ENCODE measurements around the gene CNGB1.

DNA sequence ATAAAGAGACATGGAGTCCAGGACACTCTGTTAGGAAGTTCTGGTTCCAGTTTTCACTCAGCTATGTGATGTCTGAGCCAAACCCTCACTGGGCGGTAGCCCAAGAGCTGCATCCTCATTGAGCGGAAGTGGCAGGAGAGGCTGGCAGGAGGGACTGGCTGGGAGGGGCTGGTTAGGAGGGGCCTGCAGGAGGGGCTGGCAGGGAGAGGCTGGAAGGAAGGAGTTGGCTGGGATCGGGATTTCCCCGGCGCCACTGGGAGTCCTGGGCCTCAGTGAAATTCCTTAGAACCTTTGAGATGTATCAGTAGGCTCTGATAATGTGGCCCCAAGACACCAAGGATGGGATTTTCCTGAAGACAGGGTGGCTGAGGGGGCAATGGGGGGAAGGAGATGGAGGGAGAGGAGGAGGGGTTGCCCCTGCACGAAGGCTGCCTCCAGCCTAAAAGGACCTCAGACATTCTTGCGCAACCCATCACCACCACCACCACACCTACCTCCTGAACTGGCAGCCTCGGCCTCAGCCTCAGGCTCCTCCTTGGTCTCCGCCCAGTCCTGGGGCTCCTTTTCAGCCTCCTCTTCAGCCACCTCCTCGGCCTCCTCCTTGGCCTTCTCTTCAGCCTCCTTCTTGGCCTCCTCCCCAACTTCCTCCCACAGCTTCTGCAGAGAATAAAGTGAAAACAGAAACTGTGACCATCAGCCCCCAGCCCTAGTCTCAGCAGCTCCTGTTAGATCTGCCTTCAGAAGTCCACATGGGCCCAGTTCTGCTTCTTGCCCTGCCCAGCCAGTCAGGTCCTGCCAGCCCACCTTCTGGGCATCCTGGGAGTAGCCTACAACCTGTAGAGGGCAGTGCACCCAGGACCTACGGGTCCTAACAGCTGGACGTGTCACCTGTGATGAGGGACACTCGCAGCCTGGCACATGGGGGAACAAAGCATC lies 31.7 kb downstream of the CNGB1 start:
- TF ChIP-seq POLR2A (IDR thresholded peaks at IDR 0.05): no peak
- TF ChIP-seq, protein P1, sequence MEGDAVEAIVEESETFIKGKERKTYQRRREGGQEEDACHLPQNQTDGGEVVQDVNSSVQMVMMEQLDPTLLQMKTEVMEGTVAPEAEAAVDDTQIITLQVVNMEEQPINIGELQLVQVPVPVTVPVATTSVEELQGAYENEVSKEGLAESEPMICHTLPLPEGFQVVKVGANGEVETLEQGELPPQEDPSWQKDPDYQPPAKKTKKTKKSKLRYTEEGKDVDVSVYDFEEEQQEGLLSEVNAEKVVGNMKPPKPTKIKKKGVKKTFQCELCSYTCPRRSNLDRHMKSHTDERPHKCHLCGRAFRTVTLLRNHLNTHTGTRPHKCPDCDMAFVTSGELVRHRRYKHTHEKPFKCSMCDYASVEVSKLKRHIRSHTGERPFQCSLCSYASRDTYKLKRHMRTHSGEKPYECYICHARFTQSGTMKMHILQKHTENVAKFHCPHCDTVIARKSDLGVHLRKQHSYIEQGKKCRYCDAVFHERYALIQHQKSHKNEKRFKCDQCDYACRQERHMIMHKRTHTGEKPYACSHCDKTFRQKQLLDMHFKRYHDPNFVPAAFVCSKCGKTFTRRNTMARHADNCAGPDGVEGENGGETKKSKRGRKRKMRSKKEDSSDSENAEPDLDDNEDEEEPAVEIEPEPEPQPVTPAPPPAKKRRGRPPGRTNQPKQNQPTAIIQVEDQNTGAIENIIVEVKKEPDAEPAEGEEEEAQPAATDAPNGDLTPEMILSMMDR (IDR thresholded peaks at IDR 0.05): no peak

All from uterus (tissue), 2 donors.